ENCODE measurements around the gene ROBO3.
A peak's percentile ranks its signal among the peaks of the same experiment; 100 is the strongest.

The ROBO3 gene

GRCh38 chr11:124876818-124877630 lies 11.8 kb downstream of the ROBO3 start:
- no peak for DNase-seq

DNA sequence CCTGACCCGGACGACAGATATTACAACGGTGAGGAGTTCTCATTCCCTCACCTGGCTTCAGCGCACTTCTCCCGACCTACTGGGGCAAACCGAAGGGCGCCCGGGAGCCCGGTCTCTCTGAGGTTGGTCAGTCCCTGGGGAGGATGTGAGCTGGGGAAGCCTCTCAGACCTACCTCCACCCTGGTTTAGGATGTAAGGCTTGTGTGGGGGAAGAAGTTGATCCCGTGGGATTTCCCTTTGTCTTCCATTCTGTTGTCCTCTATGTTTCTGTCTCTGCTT lies 12.3 kb downstream of the ROBO3 start:
- no peak for DNase-seq

- DNase-seq: no peak
These were observed 12.9 kb downstream of the ROBO3 start for GRCh38 chr11:124877910-124878758.

DNA sequence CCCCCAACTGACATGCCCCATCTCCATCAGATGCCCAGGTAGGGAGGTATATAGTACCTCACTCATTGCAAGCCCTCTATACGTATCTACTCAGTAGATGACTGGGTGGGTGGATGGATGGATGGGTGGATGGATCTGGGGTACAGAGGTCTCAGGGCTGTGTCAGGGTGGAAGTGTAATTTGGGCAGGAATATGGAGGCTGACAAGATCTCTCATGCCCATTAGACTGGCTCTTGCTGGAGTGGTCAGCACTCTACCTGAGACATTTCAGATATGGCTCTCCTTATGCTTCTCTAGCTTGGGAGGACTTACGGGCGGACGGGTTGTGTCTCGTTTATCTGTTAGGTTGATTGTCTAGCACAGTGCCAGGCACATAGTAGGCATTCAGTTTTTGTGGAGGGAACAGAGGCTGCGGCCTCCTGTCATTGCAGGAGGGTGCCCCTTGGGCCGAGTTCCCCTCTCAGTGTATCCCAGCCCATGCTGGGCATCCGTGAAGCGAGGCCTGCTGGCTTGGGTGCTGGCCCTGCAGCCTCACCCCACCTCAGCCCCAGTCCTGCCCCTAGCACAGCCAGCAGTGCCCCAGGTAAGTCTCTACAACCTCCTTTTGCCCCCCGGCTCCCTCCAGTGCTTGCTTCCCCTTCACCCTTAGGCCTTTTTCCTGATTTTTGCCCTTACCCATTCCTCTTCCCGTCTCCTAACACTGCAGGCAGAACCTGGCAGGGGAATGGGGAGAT lies 13.7 kb downstream of the ROBO3 start:
- no peak for DNase-seq

GRCh38 chr11:124879493-124880289 lies 14.5 kb downstream of the ROBO3 start:
- DNase-seq: no peak

DNA sequence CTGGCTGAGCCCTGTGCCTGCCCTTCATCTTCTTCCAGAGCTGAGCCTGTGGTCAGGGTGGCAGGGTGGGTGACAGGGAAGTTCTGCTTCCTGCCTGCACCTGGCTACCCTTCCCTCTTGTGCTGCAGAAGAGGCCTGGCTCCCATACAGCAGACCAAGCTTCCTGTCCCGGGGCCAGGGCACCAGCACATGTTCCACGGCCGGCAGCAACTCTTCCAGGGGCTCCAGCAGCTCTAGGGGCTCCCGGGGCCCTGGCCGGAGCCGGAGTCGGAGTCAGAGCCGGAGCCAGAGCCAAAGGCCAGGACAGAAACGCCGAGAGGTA lies 15.0 kb downstream of the ROBO3 start:
- DNase-seq: no peak

GRCh38 chr11:124880958-124881357 lies 15.7 kb downstream of the ROBO3 start:
- DNase-seq: no peak

GRCh38 chr11:124882339-124883071 lies 17.3 kb downstream of the ROBO3 start:
- DNase-seq: peak in 1 of 2 donors; percentile 5

DNA sequence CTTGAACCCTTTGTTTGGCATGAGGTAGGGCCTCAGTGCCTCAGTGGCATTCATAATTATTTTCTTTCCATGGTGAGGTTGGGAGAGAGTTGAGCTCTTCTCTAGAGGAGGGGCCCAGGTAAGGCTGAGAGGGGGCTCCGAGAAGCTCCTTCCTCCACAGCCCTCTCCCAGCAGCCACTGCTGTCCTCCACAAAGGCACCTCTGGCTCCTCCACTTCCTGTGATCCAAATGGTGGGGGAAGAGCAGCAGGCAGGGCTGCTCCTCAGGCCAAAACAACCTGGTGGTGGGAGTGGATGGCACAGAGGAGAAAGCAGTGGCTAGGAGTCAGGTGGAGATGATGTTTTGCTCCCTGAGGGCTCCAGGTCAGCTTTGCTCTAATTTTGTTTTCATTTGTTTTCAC lies 19.1 kb downstream of the ROBO3 start:
- DNase-seq: no peak

DNA sequence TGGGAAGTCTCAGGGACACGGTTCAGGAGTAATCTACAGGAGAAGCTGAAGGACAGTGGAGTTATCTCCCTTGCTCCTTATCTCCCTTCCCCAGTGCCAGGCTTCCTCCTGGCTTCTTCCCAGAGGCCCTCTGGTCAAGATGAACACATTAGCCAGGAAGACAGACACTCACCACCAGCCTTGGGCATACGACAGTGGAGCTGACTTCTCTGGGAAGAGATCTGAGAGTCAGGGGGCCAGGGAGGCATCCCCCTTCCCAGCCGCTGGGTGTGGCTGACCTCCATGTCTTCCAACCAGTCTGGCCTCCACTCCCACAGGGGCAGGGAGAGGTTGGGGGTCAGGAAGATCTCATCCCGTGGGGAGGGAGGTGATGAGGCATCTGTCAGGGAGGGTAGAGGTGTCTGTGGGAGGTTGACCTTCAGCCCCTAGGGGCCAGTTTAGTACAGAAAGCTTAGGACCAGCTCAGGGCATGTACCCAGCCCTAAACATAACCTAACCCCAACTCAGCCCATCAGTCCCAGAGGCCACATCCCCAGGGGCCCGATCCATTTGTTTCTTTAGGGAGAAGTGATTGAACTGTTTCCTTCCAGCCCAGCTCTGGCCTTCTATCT lies 19.7 kb downstream of the ROBO3 start:
- no peak for DNase-seq

DNA sequence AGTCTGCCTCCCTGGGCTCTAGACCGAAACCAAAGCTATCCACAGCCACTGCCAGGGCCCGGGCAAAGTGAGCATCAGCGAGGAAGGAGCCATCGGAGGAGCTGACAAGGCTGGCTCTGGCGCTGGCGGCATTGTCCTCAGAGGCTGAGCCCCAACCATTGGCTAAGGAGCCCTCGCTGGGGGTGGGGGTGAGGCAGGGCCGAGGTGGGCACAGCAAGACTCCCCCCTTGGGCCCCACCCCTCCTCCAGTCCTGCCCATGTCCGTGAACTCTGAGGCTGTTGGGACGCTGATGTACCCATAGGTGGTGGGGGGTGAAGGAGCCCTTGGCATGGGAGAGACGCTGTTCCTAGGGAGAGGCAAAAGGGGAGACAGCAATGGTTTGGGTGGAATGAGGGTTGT lies 21.2 kb downstream of the ROBO3 start:
- DNase-seq: no peak

- DNase-seq: no peak
These were observed 21.9 kb downstream of the ROBO3 start for GRCh38 chr11:124886978-124887666.

GRCh38 chr11:124887667-124888013 lies 22.4 kb downstream of the ROBO3 start:
- no peak for DNase-seq

DNA sequence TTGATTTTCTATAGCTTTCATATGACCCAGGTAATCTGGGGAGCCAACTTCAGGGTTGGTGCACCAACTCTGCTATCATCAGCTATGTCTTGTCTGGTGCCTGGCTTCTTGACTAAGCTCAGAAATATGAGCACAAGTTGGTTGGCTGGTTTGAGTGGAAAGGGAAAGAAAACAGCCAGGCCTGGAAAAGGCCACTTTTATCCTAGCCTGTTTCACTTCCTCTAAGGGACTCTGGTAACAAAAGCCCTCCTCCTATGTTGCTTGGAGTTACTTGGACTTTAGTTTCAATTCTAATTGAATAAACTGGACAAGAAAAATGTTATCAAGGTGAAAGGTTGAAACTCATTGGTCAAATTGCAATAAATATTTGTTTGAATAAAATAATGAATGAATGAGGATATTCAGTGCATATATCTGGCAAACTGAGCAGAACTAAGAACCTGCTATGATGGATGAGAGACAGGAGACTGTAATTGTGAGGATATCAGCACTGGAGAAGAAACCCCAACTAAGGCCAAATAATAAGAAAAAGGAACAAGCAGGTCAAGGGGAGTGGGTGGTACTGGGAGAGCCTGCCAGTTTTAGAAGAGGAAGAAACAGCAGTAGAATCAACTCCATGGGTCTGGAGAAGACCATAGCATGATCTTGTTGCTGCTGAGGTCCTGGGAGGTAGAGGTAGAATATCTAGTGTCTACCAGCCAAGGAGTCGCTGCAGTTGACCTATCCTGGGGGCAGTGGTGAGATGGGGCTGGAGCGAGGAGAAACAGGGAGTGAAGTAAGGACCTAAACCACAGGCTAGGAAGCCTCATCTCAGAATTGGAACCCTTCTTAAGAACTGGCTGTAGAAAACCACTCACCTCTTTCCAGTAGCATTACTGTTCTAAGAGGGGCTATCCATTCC lies 24.2 kb downstream of the ROBO3 start:
- DNase-seq: no peak

GRCh38 chr11:124890151-124890550 lies 24.9 kb downstream of the ROBO3 start:
- DNase-seq: no peak

- DNase-seq: no peak
These were observed 25.6 kb downstream of the ROBO3 start for GRCh38 chr11:124890683-124891372.

GRCh38 chr11:124891373-124891861 lies 26.2 kb downstream of the ROBO3 start:
- no peak for DNase-seq

GRCh38 chr11:124892146-124892545 lies 26.9 kb downstream of the ROBO3 start:
- DNase-seq: no peak

DNA sequence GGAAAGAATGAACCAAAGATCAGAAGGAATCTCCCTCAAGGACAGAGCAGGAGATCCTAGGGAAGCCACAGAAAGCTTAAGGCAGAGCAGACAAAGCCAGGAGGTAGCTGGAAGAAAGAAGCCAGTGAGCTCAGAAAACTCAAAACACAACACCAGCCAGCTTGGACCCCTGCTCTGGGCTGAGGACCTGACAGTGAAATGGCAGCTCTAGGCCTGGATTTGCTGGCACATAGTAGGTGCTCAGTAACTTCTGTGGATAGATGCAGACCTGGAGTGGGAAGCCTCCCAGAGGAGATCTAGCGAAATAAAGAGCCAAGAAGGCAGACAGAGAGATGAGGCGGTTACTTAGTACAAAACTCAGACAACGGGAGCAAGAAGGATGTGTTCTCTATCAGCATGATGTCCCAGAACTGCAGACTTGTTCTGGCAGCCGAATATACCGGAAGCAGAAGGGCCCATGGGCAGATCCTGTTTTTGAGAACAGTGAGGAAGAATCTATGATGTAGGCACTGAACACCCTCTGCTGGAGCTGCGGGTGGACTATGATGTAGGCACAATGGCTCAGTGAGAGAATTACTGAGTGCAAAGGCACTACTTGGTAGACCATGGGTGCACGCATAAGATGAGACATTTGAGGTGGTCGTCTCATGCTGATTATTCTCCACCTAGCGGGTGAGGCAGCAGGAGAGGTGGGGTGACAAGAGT lies 27.7 kb downstream of the ROBO3 start:
- DNase-seq: no peak
